ENCODE measurements around the gene ADARB2. TPM values are rescaled to one million over a fixed set of nuclear protein-coding genes. Genes with fewer than 3 reads are reported as not detected.

The ADARB2 gene
- total and polyA plus RNA-seq, 2 experiments from 2014 or later: 0.13 to 0.48 TPM

GRCh38 chr10:1651270-1651966 lies 85.9 kb downstream of the ADARB2 start:
- Histone ChIP-seq H3K9me2 (replicated peaks; ENCODE audit: insufficient read depth) (no peaks in the 10 kb centered on the region), H3K27ac (no peak overlapping the region), H3K79me2 (no peaks in the 10 kb centered on the region), H3K4me1 (ENCODE audit: insufficient read depth) (peaks cover 11% of the 10 kb centered on the region), H3K4me3 (no peak overlapping the region), H3K36me3 (replicated peaks; ENCODE audit: insufficient read depth, low read depth) (no peaks in the 10 kb centered on the region), H2AFZ (no peak overlapping the region), H4K20me1 (ENCODE audit: insufficient read depth, poor library complexity, severe bottlenecking) (no peaks in the 10 kb centered on the region), H3K27me3 (no peaks in the 10 kb centered on the region), H3K4me2 (no peak overlapping the region), H3K9me3 (ENCODE audit: low read depth) (no peaks in the 10 kb centered on the region)
- 83% methylated on average over 20 of the region's 20 CpGs for WGBS (ENCODE audit: low lambda C conversion rate, missing lambda C conversion rate)
- TF ChIP-seq EZH2 (IDR thresholded peaks at IDR 0.05; ENCODE audit: borderline replicate concordance) (no peak), EZH2phosphoT487 (IDR thresholded peaks at IDR 0.05; ENCODE audit: low read depth, severe bottlenecking, unreplicated experiment) (no peak), CTCF (IDR thresholded peaks at IDR 0.05; ENCODE audit: poor library complexity) (no peak)
- DNase-seq (ENCODE audit: low spot score): no peak

- Histone ChIP-seq H3K9me2 (replicated peaks; ENCODE audit: insufficient read depth) (no peaks in the 10 kb centered on the region), H3K36me3 (replicated peaks; ENCODE audit: insufficient read depth, low read depth) (no peaks in the 10 kb centered on the region), H3K4me2 (no peak overlapping the region), H3K27me3 (no peaks in the 10 kb centered on the region), H3K79me2 (no peaks in the 10 kb centered on the region), H3K9me3 (ENCODE audit: low read depth) (no peaks in the 10 kb centered on the region), H3K4me1 (ENCODE audit: insufficient read depth) (peaks cover 11% of the 10 kb centered on the region), H4K20me1 (ENCODE audit: insufficient read depth, poor library complexity, severe bottlenecking) (no peaks in the 10 kb centered on the region), H3K27ac (no peak overlapping the region), H3K4me3 (no peak overlapping the region), H2AFZ (no peak overlapping the region)
- TF ChIP-seq CTCF (IDR thresholded peaks at IDR 0.05; ENCODE audit: poor library complexity): no peak
- TF ChIP-seq EZH2 (IDR thresholded peaks at IDR 0.05; ENCODE audit: borderline replicate concordance): no peak
- TF ChIP-seq EZH2phosphoT487 (IDR thresholded peaks at IDR 0.05; ENCODE audit: low read depth, severe bottlenecking, unreplicated experiment): no peak
- 81% methylated on average over 25 of the region's 25 CpGs for WGBS (ENCODE audit: low lambda C conversion rate, missing lambda C conversion rate)
- DNase-seq (ENCODE audit: low spot score): no peak
These were observed 86.6 kb downstream of the ADARB2 start for GRCh38 chr10:1650542-1651269.

GRCh38 chr10:1648648-1649047 lies 88.7 kb downstream of the ADARB2 start:
- DNase-seq (ENCODE audit: low spot score): no peak
- TF ChIP-seq CTCF (IDR thresholded peaks at IDR 0.05; ENCODE audit: poor library complexity) (no peak), EZH2 (IDR thresholded peaks at IDR 0.05; ENCODE audit: borderline replicate concordance) (no peak), EZH2phosphoT487 (IDR thresholded peaks at IDR 0.05; ENCODE audit: low read depth, severe bottlenecking, unreplicated experiment) (no peak)

More at GRCh38 chr10:1648648-1649047, 88.7 kb downstream of the ADARB2 start:
- H3K27me3 ChIP-seq: no peaks in the 10 kb centered on the region
- no peak overlapping the region for H3K4me2 ChIP-seq
- H3K27ac ChIP-seq: no peak overlapping the region
- H3K9me2 ChIP-seq (replicated peaks; ENCODE audit: insufficient read depth): no peaks in the 10 kb centered on the region
- no peaks in the 10 kb centered on the region for H3K4me1 ChIP-seq (ENCODE audit: insufficient read depth)
- H2AFZ ChIP-seq: no peak overlapping the region
- no peaks in the 10 kb centered on the region for H3K79me2 ChIP-seq
- no peaks in the 10 kb centered on the region for H3K9me3 ChIP-seq (ENCODE audit: low read depth)
- H3K4me3 ChIP-seq: no peak overlapping the region
- WGBS (ENCODE audit: low lambda C conversion rate, missing lambda C conversion rate): 86% methylated on average over 12 of the region's 12 CpGs
- no peaks in the 10 kb centered on the region for H3K36me3 ChIP-seq (replicated peaks; ENCODE audit: insufficient read depth, low read depth)
- H4K20me1 ChIP-seq (ENCODE audit: insufficient read depth, poor library complexity, severe bottlenecking): no peaks in the 10 kb centered on the region

All from hepatocyte (in vitro differentiated cells).